Colonic mucosa (tissue), 4 donors: Measurements from ENCODE around the gene GGPS1. TPM values are rescaled to one million over a fixed set of nuclear protein-coding genes. Genes with fewer than 3 reads are reported as not detected.

Source experiments
- DNase-seq: peaks from one replicate; pipeline ENCODE4 v3.0.0-alpha.2; 2020
- H3K27ac ChIP-seq: fragments of 200-600 bp; one replicate; pipeline ENCODE4 v1.8.0; 2021
- H3K27me3 ChIP-seq: fragments of 200-600 bp; one replicate; pipeline ENCODE4 v1.8.0; 2021
- H3K36me3 ChIP-seq: fragments of 200-600 bp; one replicate; pipeline ENCODE4 v1.8.0; 2021
- H3K4me1 ChIP-seq: fragments of 200-600 bp; one replicate; pipeline ENCODE4 v1.8.0; 2021; ENCODE audit warnings: mild to moderate bottlenecking
- H3K4me3 ChIP-seq: fragments of 200-600 bp; one replicate; pipeline ENCODE4 v1.8.0; 2021
- H3K9ac ChIP-seq, 2 donors: one replicate each; pipeline ENCODE4 v1.7.0; 2013; ENCODE audit warnings: control low read depth in 2 of 2, low read depth in 2 of 2, low read length in 2 of 2
- H3K9me3 ChIP-seq: fragments of 200-600 bp; one replicate; pipeline ENCODE4 v1.8.0; 2021
- intact Hi-C: fragments of 100-400 bp; cut with DNase I; formaldehyde crosslinking; loops from one replicate; pipeline ENCODE4 v1.14.1; 2022
- total RNA-seq, 2 donors: library from RNA; stranded (reverse); fragmentation: NEBNext Ultra II Directional in 1 of 2; extraction: Animal tissue kit (Norgen Biotek cat#: 25700) in 1 of 2; gene quantifications; one replicate each; pipeline ENCODE4 v1.2.1, GENCODE V29; 2021
- TF ChIP-seq, protein P1 (sequence below): fragments of 200-600 bp; IDR thresholded peaks from one replicate; pipeline ENCODE4 v1.8.0; 2022; ENCODE audit warnings: antibody characterized with exemption, mild to moderate bottlenecking
- donor health status: healthy.
- donor health status: DM: no; HTN: no; CAD: no.
- donor health status: DM: no; HTN: no; CAD: no.

Gene GGPS1
- total RNA-seq, 2 donors from 2014 or later, result 26.2 to 38.9 TPM

DNA sequence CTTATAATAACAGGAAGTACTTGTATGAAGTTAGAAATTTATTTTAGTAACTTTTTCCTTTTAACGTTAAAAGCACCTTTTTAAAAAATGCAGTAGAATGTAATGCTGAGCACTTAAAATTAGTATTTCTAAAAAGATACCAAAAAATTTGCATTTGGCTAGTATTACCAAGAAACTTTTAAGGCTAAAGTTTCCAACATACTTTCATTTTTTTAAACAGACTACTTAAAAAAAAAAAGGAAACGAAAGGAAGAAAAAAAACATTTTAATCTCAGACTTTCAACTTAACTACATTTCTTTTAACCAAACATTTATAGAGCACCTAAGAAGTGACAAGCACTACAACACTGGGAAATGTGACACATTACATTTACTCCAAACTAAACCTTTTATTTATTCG, 3.2 kb upstream of the GGPS1 start:
- intact Hi-C loops, result no loop called here
- Histone ChIP-seq H3K27me3 (no peaks in the 10 kb centered on the region), H3K9me3 (no peaks in the 10 kb centered on the region), H3K27ac (no peak overlapping the region), H3K4me1 (peaks cover 5% of the 10 kb centered on the region), H3K4me3 (no peak overlapping the region), H3K9ac (no peak overlapping the region), H3K36me3 (no peaks in the 10 kb centered on the region)
- TF ChIP-seq, protein P1, sequence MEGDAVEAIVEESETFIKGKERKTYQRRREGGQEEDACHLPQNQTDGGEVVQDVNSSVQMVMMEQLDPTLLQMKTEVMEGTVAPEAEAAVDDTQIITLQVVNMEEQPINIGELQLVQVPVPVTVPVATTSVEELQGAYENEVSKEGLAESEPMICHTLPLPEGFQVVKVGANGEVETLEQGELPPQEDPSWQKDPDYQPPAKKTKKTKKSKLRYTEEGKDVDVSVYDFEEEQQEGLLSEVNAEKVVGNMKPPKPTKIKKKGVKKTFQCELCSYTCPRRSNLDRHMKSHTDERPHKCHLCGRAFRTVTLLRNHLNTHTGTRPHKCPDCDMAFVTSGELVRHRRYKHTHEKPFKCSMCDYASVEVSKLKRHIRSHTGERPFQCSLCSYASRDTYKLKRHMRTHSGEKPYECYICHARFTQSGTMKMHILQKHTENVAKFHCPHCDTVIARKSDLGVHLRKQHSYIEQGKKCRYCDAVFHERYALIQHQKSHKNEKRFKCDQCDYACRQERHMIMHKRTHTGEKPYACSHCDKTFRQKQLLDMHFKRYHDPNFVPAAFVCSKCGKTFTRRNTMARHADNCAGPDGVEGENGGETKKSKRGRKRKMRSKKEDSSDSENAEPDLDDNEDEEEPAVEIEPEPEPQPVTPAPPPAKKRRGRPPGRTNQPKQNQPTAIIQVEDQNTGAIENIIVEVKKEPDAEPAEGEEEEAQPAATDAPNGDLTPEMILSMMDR, result no peak
- no peak for DNase-seq

DNA sequence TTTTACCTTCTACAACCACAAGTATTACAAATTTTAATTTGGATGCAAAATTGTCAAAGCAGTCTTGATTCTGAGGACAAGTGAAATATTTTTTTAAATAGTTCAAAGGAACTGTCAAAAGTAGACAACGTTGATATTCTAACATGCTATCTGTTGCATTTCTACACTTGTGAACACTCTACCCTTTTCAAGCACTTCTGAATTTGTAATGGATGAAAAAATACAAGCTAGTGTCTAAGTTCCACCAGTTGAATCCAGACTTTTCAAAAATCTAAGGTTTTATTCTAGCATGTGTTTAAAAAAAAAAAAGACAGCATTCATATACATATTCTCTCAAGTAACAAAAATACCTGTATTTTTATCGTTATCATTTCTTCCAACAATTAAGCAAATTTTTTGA, 2.5 kb upstream of the GGPS1 start:
- Histone ChIP-seq H3K27me3 (no peaks in the 10 kb centered on the region), H3K36me3 (no peaks in the 10 kb centered on the region), H3K4me1 (peaks cover 5% of the 10 kb centered on the region), H3K9me3 (no peaks in the 10 kb centered on the region), H3K27ac (no peak overlapping the region), H3K9ac (peak overlapping the region in 1 of 2 donors; percentile 96), H3K4me3 (peak overlapping the region; percentile 93)
- TF ChIP-seq, protein P1, result no peak
- intact Hi-C loops, result no loop called here
- no peak for DNase-seq

DNA sequence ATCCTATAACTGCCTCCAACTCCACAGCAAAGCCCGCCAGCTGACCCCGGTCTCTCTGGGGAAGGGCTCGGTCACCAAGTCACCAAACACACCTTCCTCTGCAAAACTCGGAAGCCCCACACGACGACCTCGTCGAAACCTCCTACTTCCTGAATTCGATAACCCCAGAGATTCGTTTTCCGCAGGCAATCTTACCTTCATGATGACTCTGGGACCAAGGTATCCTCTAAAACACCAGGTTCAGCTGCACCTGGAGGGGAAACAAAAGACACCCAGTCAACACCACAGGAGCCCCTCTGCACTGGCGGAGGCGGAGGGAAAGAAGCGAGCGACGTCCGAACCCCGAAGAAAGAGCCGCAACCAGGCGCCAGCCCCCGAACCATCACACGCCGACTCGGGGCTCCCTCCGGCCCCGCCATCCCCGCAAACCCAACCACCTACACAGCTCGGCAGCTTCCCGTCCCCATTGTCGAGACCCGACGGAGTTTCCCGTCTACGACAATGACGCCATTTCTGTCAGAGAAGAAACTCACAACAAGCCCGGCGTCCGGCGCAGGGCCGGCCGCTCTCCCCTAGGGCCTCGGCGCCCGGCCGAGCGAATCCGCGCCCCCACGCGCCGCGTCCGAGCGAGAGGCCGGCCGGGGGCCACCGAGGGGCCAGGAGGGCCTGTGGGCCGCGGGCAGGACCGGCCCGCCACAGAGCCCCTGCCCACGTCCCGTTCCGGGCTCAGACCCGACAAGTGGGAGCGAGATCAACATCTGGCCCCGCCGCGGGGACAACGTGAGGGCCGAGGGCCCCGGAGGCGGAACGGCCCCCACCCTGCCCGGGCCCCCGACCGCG, 1.4 kb upstream of the GGPS1 start:
- Histone ChIP-seq H3K36me3 (no peaks in the 10 kb centered on the region), H3K27ac (peak overlapping the region; percentile 99), H3K9ac (peak overlapping the region; percentile 96 to 98), H3K27me3 (no peaks in the 10 kb centered on the region), H3K4me1 (peaks cover 5% of the 10 kb centered on the region), H3K4me3 (peak overlapping the region; percentile 93), H3K9me3 (no peaks in the 10 kb centered on the region)
- TF ChIP-seq, protein P1, result no peak
- DNase-seq, result peak; percentile 54
- intact Hi-C loops, result no loop called here

DNA sequence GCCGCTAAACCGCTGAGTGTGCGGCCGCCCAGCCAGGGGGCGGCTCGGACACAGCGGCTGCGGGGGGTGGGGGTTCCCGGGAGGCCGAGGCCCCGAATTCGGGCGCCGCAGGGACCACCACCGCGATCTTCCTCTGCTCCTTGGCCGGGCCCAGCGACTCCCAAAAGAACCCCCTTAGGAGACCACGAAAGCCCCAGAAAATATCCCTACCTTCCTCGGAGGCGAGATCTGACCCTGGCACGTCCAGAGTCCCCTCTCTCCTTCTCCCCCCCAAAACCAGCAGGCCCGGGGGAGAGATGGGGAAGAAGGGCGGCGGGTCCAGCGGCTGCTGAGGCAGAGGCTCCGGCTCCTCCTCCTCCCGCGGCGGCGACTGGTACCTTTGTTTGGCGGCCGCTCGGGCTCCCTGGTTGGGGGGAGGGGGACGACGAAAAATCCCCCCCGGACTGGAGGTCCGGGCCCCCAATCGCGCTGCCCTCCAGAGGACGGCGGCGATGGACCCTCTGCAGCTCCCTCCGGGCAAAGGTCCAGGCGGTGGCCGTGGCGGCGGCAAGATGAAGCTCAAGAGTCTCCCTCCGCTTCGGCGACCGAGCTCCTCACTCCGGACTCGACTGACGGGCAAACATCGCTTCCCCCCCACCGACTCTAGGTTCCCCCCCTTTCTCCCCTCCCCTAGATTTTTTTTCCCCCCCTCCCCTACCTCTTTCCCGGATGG, 655 bp upstream of the GGPS1 start, which contains the start of gene ARID4B:
Gene ARID4B, minus strand, starts transcription at position 621 of the 712 bp plus-strand sequence. CDS start 1,260 bp downstream, outside the sequence.
- TF ChIP-seq, protein P1, result no peak
- Histone ChIP-seq H3K9ac (peak within 1 kb of the TSS; percentile 96 to 98), H3K27me3 (no peaks in the 10 kb centered on the region), H3K9me3 (no peaks in the 10 kb centered on the region), H3K27ac (peak within 1 kb of the TSS; percentile 99), H3K36me3 (no peaks in the 10 kb centered on the region), H3K4me3 (peak within 1 kb of the TSS; percentile 93), H3K4me1 (peaks cover 5% of the 10 kb centered on the region)
- intact Hi-C loops, result no loop called here
- DNase-seq, result no peak

DNA sequence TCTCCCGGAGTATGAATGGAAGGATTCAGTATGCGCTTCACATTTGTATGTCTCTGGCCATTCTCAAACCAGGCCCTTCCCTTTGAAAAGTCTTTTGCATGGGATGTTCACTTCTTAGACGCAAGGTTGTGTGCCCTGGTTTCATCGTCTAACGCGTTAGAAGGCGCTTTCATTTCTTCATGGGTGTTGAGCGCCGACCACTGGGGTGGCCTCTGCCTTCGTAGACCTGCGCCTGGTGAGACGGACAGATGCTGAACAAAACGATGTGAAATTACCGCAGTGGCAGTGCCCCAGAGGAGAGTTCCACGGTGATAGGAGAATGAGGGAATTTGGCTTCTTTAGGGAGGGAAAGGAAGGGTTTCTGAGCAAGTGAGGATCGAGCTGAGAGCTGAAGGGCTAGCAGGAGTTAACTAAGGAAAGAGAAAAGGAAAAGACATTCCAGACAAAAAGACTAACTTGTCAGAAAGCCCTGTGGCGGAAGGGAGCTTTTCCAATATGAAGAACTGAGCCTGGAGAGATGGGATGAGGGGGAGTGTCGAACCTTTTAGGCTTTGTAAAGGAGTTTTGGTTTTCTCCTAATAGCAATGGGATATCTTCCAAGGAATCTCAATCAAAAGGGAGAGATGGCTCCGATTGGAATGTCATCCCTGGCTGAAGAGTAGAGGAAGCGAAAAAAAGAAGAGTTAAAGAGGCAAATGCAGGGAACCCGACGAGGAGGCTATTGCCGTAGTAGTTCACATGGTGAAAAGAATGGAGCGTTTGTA, 951 bp downstream of the GGPS1 start:
- H3K36me3 ChIP-seq, result no peaks in the 10 kb centered on the region
- H3K9ac ChIP-seq, result peak overlapping the region; percentile 75 to 92
- peaks cover 5% of the 10 kb centered on the region for H3K4me1 ChIP-seq
- peak; percentile 42 for DNase-seq
- H3K9me3 ChIP-seq, result no peaks in the 10 kb centered on the region
- H3K27ac ChIP-seq, result peak overlapping the region; percentile 99
- H3K27me3 ChIP-seq, result no peaks in the 10 kb centered on the region
- intact Hi-C loops, result no loop called here
- TF ChIP-seq, protein P1, result no peak
- peak overlapping the region; percentile 67 for H3K4me3 ChIP-seq
